ENCODE results near the gene STAB1. TPM values are rescaled to one million over a fixed set of nuclear protein-coding genes. Genes with fewer than 3 reads are reported as not detected.

The STAB1 gene
- total and polyA plus RNA-seq, 10 of the 15 experiments (the other 5 are each of a cell fraction or from before 2014, with no cell fraction given): 0.46 TPM; not detected in 9

GRCh38 chr3:52524752-52525679 is 29.9 kb downstream of the STAB1 start (continued):
- TF ChIP-seq BCL3 (IDR thresholded peaks at IDR 0.05; ENCODE audit: borderline replicate concordance, insufficient read depth, low read depth, low read length, poor library complexity, severe bottlenecking) (no peak), PKNOX1 (IDR thresholded peaks at IDR 0.05) (no peak), JUND (IDR thresholded peaks at IDR 0.05; ENCODE audit: low read depth, low read length) (no peak), CREM (IDR thresholded peaks at IDR 0.05; ENCODE audit: low read depth) (no peak), SKIL (IDR thresholded peaks at IDR 0.05; ENCODE audit: low read depth, poor library complexity, severe bottlenecking) (no peak), CBX3 (IDR thresholded peaks at IDR 0.05; ENCODE audit: borderline replicate concordance, low read depth) (no peak), USF1 (IDR thresholded peaks at IDR 0.05; ENCODE audit: borderline replicate concordance, extremely low read length, insufficient read depth, low read depth, low read length) (no peak)

Measured in GM12878 (cell line).